ENCODE data around the gene RAC3.

Gene RAC3

DNA sequence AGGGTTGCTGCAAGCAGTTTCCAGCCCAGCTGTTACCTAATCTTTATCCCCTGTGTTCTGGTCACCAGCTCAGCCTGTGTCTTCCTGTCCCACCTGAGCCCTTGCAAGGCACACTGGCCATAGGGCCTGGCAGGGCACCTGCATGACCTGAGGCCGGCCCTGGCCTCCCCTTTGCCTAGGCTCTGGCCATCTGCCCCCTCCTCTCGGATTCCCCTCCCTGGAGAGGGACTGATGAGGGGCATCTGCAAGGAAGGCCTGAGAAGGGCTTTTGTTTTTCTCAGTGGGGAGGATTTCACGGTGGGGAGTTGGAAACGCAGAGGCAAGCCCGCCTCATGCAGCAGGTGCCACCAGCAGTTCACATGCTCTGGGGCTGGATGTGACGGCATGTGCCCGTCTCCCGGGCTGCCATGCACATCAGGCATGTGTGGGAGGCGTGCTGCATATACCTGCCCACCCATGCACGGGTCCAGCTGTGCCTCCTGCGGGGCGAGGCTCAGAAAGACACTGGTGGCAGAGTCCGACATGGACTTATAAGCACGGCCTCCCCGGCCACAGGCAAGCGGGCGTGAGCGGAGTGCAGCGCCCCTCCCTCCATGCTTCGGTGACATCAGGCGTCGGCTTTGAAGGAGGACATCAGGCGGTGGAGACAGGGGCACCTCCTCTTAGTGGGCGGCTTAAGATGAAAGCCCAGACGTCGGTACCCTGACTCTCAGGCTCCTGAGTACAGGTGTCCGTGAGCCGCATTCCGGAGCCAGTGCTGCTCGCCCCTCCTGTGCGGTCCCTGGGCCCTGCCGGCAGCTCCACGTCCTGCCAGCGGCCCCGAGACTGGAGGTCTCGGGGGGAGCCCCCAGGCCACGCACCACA is 37.5 kb upstream of the RAC3 start:
- Histone ChIP-seq H3K9ac (ENCODE audit: low read depth, low read length) (no peak overlapping the region), H3K27me3 (ENCODE audit: control insufficient read depth, insufficient read depth, low read length) (no peaks in the 10 kb centered on the region), H3K4me1 (ENCODE audit: control insufficient read depth, insufficient read depth, low read length) (peaks cover 17% of the 10 kb centered on the region), H3K4me3 (ENCODE audit: low read length) (no peak overlapping the region), H3K9me3 (replicated peaks; ENCODE audit: low read length) (no peaks in the 10 kb centered on the region), H3K36me3 (ENCODE audit: insufficient read depth, low read length) (peaks cover 12% of the 10 kb centered on the region), H3K4me2 (ENCODE audit: low read length) (no peak overlapping the region)

GRCh38 chr17:81994593-81995462 is 36.6 kb upstream of the RAC3 start:
- H3K9ac ChIP-seq (ENCODE audit: low read depth, low read length) = no peak overlapping the region
- H3K36me3 ChIP-seq (ENCODE audit: insufficient read depth, low read length) = peaks cover 12% of the 10 kb centered on the region

DNA sequence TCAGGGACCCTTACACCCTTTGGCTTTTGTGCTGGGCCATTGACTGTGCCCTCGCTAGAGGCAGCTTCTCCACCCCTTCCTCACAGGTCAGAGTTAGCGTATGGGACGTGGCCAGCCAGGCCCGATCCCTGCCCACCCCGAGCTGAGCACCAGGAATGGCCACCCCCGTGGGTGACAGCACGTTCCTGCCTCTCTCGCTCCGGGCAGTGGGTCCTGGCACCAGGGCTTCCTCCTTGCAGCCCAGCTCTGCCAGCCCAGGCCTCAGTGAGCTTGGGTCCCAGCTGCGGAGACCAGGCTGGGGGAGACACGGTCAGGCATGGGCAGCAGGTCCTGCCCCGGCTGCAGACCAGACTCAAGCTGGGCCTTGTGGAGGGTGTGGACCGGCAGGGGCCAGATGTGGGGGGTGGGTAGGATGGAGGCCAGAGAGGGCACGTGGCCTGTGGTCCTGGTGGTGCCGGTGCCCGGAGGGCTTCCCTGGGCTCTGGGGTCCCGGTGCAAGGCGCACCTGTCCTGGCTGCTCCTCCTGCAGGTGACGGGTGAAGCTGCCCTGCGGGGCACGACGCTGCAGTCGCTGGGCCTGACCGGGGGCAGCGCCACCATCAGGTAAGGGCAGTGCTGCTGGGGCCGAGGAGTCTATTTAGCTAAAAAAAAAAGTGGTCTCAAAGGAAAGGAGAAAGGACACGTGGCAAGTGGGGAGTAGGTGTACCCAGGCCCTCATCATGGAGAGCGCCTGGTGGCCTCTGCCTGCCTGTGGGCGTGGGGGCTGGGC is 35.8 kb upstream of the RAC3 start:
- peaks cover 17% of the 10 kb centered on the region for H3K4me1 ChIP-seq (ENCODE audit: control insufficient read depth, insufficient read depth, low read length)
- no peaks in the 10 kb centered on the region for H3K9me3 ChIP-seq (replicated peaks; ENCODE audit: low read length)
- no peak overlapping the region for H3K9ac ChIP-seq (ENCODE audit: low read depth, low read length)
- H3K4me2 ChIP-seq (ENCODE audit: low read length) = no peak overlapping the region
- H3K4me3 ChIP-seq (ENCODE audit: low read length) = no peak overlapping the region
- peaks cover 9% of the 10 kb centered on the region for H3K36me3 ChIP-seq (ENCODE audit: insufficient read depth, low read length)
- no peaks in the 10 kb centered on the region for H3K27me3 ChIP-seq (ENCODE audit: control insufficient read depth, insufficient read depth, low read length)

More at GRCh38 chr17:81994593-81995462, 36.6 kb upstream of the RAC3 start:
- Histone ChIP-seq H3K27me3 (ENCODE audit: control insufficient read depth, insufficient read depth, low read length) (no peaks in the 10 kb centered on the region), H3K4me1 (ENCODE audit: control insufficient read depth, insufficient read depth, low read length) (peaks cover 17% of the 10 kb centered on the region), H3K9me3 (replicated peaks; ENCODE audit: low read length) (no peaks in the 10 kb centered on the region), H3K4me3 (ENCODE audit: low read length) (no peak overlapping the region), H3K4me2 (ENCODE audit: low read length) (no peak overlapping the region)

DNA sequence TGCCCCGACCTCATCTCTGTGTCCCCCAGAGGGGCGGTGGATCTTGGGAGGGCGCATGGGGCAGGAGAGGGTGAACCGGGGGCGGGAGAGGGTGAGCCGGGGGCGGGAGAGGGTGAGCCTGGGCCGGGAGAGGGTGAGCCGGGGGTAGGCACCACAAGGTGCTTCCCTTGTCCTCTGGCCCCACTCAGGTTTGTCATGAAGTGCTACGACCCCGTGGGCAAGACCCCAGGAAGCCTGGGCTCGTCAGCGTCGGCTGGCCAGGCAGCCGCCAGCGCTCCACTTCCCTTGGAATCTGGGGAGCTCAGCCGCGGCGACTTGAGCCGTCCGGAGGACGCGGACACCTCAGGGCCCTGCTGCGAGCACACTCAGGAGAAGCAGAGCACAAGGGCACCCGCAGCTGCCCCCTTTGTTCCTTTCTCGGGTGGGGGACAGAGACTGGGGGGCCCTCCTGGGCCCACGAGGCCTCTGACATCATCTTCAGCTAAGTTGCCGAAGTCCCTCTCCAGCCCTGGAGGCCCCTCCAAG is 35.2 kb upstream of the RAC3 start:
- Histone ChIP-seq H3K9ac (ENCODE audit: low read depth, low read length) (no peak overlapping the region), H3K36me3 (ENCODE audit: insufficient read depth, low read length) (peaks cover 8% of the 10 kb centered on the region)

DNA sequence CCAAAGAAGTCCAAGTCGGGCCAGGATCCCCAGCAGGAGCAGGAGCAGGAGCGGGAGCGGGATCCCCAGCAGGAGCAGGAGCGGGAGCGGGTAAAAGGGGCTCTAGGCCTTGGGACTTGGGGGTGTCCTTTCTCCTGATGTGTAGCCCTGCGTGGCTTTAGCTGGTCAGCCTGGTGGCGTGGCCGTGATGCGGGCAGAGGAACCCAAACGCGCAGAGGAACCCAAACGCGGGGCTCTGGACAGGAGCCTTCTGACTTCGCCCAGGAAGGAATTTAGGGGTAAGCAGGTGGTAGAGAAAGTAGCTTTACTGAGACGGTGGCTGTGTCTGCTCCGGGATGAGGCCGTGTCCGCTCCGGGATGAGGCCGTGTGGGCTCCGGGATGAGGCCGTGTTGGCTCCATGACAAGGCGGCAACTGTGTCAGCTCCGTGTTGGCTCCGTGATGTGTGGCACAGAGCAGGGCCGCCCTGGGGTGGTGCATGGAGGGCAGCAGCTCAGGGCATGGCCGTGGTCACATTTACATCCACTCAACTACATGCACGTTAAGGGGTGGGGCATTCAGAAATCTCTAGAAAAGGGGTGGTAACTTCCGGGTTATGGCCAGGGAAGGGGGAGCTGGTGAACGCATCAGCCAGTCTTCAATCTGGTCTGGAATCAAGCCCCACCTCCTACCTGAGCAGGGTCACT is 34.6 kb upstream of the RAC3 start:
- peaks cover 13% of the 10 kb centered on the region for H3K4me1 ChIP-seq (ENCODE audit: control insufficient read depth, insufficient read depth, low read length)
- H3K9me3 ChIP-seq (replicated peaks; ENCODE audit: low read length) = no peaks in the 10 kb centered on the region
- H3K36me3 ChIP-seq (ENCODE audit: insufficient read depth, low read length) = peaks cover 8% of the 10 kb centered on the region
- no peak overlapping the region for H3K4me2 ChIP-seq (ENCODE audit: low read length)
- no peak overlapping the region for H3K4me3 ChIP-seq (ENCODE audit: low read length)
- no peaks in the 10 kb centered on the region for H3K27me3 ChIP-seq (ENCODE audit: control insufficient read depth, insufficient read depth, low read length)
- no peak overlapping the region for H3K9ac ChIP-seq (ENCODE audit: low read depth, low read length)

More for the DNA sequence above, 35.2 kb upstream of the RAC3 start:
- H3K4me2 ChIP-seq (ENCODE audit: low read length) = no peak overlapping the region
- H3K4me3 ChIP-seq (ENCODE audit: low read length) = no peak overlapping the region
- no peaks in the 10 kb centered on the region for H3K9me3 ChIP-seq (replicated peaks; ENCODE audit: low read length)
- peaks cover 18% of the 10 kb centered on the region for H3K4me1 ChIP-seq (ENCODE audit: control insufficient read depth, insufficient read depth, low read length)
- H3K27me3 ChIP-seq (ENCODE audit: control insufficient read depth, insufficient read depth, low read length) = no peaks in the 10 kb centered on the region

DNA sequence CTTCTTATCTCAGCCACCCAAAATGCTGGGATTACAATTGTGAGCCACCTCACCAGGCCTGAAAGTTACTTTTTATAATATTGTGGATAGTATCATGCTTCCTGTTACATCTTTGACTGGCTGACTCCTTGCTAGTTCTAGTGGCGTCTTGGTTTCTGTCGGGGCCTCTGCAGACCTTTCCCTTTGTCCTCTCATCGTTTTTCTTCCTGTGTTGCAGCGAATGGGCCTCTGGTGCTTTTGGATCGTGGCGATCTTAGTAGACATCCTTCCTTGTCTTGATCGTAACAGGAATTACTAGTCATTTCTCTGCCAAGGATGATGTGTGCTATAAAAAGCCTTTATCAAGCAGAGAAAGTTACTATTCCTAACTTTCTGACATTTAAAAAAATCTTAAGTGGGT is 33.3 kb upstream of the RAC3 start:
- no peak overlapping the region for H3K4me3 ChIP-seq (ENCODE audit: low read length)
- H3K9me3 ChIP-seq (replicated peaks; ENCODE audit: low read length) = no peaks in the 10 kb centered on the region
- H3K36me3 ChIP-seq (ENCODE audit: insufficient read depth, low read length) = peaks cover 8% of the 10 kb centered on the region
- no peaks in the 10 kb centered on the region for H3K27me3 ChIP-seq (ENCODE audit: control insufficient read depth, insufficient read depth, low read length)
- H3K4me1 ChIP-seq (ENCODE audit: control insufficient read depth, insufficient read depth, low read length) = peaks cover 10% of the 10 kb centered on the region
- no peak overlapping the region for H3K4me2 ChIP-seq (ENCODE audit: low read length)
- no peak overlapping the region for H3K9ac ChIP-seq (ENCODE audit: low read depth, low read length)

DNA sequence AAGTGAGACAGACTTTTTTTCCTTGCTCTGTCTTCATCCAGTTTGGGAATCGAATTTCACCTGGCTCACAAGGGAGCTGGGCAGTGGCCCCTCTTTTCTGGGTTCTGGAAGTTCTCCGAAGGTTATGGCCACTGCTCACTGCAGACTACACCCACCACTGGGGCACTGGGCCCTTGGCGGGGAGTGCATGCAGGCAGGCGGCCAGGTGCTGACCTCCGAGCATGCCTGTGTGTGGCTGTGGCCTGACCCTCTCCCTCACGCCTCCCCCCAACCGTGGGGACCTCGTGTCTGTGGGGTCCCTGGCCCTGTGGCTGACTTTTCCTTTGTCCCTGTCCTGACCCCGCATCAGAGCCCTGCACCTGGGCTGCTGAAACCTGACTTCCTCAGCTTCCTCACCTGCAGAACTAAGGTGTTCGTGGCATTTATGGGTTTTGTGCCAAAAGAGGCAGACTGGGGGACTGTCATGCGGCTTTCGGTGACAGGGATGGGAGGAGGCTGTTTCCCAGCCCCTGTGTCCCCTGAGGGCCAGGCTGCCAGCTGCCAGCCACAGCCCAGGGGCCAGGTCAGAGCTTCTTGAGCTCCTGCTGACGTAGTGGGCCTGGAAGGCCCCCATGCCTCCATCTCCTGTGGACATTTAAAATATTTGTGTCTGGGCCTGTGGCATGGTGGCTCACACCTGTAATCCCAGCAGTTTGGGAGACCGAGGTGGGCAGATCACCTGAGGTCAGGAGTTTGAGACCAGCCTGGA is 32.6 kb upstream of the RAC3 start:
- no peak overlapping the region for H3K4me2 ChIP-seq (ENCODE audit: low read length)
- peaks cover 8% of the 10 kb centered on the region for H3K36me3 ChIP-seq (ENCODE audit: insufficient read depth, low read length)
- peaks cover 16% of the 10 kb centered on the region for H3K4me1 ChIP-seq (ENCODE audit: control insufficient read depth, insufficient read depth, low read length)
- H3K27me3 ChIP-seq (ENCODE audit: control insufficient read depth, insufficient read depth, low read length) = no peaks in the 10 kb centered on the region
- no peaks in the 10 kb centered on the region for H3K9me3 ChIP-seq (replicated peaks; ENCODE audit: low read length)
- no peak overlapping the region for H3K4me3 ChIP-seq (ENCODE audit: low read length)
- H3K9ac ChIP-seq (ENCODE audit: low read depth, low read length) = no peak overlapping the region

DNA sequence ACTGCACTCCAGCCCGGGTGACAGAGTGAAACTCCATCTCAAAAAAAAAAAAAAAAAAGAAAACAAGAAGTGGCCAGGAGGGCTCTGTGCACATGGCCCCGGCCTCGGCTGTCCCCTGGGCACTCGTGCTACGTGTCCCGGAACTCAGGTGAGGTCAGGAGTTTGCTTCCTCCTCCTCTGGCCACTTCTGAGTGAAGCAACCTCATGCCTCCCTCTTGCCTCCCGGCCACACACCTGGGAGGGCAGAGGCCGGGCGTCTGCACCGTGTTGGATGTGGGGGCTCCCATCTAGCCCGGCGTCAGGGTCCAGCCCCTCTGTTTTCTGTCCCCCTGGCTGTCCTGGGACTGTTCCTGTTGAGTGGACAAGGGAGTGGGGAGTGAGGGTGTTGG is 31.9 kb upstream of the RAC3 start:
- Histone ChIP-seq H3K4me3 (ENCODE audit: low read length) (no peak overlapping the region), H3K4me1 (ENCODE audit: control insufficient read depth, insufficient read depth, low read length) (peaks cover 23% of the 10 kb centered on the region), H3K9ac (ENCODE audit: low read depth, low read length) (no peak overlapping the region), H3K27me3 (ENCODE audit: control insufficient read depth, insufficient read depth, low read length) (no peaks in the 10 kb centered on the region), H3K36me3 (ENCODE audit: insufficient read depth, low read length) (peaks cover 8% of the 10 kb centered on the region), H3K4me2 (ENCODE audit: low read length) (no peak overlapping the region), H3K9me3 (replicated peaks; ENCODE audit: low read length) (no peaks in the 10 kb centered on the region)

GRCh38 chr17:81999976-82000802 is 31.3 kb upstream of the RAC3 start:
- H3K36me3 ChIP-seq (ENCODE audit: insufficient read depth, low read length) = peaks cover 8% of the 10 kb centered on the region
- no peaks in the 10 kb centered on the region for H3K9me3 ChIP-seq (replicated peaks; ENCODE audit: low read length)
- H3K4me2 ChIP-seq (ENCODE audit: low read length) = no peak overlapping the region
- H3K4me1 ChIP-seq (ENCODE audit: control insufficient read depth, insufficient read depth, low read length) = peaks cover 28% of the 10 kb centered on the region
- no peak overlapping the region for H3K9ac ChIP-seq (ENCODE audit: low read depth, low read length)
- no peaks in the 10 kb centered on the region for H3K27me3 ChIP-seq (ENCODE audit: control insufficient read depth, insufficient read depth, low read length)
- no peak overlapping the region for H3K4me3 ChIP-seq (ENCODE audit: low read length)

Data from skeletal muscle satellite cell (primary cell).